HK-2 (cell line): ENCODE measurements around the gene FMC1.

Experiments
- DNase-seq: peaks from one replicate; pipeline ENCODE4 v3.0.0-alpha.2; 2018; ENCODE audit not compliant: unreplicated experiment

The FMC1 gene

GRCh38 chr7:139374246-139374645 is 33.1 kb downstream of the FMC1 start:
- DNase-seq = no peak

DNA sequence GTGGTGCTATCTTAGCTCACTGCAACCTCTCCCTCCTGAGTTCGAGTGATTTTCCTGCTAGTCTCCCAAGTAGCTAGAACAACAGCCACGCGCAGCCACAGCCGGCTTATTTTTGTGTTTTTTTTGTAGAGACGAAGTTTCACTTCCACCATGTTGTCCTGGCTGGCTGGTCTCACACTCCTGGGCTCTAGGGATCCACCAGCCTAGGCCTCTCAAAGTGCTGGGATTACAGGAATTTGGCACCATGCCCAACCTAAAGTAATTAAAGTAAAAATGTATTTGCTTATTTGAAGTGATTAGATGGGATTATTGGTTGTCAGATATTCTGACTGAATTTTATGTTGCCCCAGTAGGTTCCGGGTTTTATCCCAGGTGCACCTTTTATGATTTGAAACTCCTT is 41.3 kb downstream of the FMC1 start:
- no peak for DNase-seq

DNA sequence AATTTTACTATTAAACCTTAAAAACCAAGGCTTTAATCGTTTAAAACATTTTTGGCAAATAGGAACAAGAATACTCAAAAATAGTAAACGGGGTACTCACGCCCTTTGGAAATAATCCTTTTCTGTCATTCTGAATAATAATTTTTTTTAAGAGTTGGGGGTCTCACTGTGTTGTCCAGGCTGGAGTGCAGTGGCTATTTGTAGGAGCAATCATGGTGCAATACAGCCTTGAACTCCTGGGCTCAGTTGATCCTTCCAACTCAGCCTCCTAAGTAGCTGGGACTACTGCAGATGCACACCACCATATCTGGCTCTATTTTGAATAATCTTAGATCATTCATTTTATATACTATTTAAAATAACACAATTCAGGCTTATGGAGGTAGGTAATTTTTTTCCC is 43.5 kb downstream of the FMC1 start:
- no peak for DNase-seq

- no peak for DNase-seq
Measured at GRCh38 chr7:139387594-139387993, 46.5 kb downstream of the FMC1 start.

DNA sequence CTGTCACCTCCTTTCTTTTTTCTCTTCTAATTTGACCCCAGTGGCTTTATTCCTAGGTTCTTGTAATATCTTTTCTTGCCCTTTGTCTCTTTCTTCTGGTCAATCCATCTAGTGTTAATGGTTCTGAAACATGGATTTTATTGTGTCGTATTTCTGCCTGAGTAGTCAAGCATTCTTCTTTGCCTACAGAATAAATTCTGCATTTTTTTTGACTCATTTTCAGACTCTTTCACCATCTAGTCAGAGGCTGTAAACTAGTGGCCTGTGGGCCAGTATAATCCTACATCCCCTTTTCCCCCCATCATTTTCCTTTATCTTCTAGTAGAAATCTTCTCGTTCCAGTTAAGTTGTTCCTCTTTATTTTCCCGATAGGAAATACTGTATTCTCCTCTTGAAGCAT is 48.0 kb downstream of the FMC1 start:
- DNase-seq = no peak

GRCh38 chr7:139389774-139390173 is 48.6 kb downstream of the FMC1 start:
- DNase-seq = no peak

DNA sequence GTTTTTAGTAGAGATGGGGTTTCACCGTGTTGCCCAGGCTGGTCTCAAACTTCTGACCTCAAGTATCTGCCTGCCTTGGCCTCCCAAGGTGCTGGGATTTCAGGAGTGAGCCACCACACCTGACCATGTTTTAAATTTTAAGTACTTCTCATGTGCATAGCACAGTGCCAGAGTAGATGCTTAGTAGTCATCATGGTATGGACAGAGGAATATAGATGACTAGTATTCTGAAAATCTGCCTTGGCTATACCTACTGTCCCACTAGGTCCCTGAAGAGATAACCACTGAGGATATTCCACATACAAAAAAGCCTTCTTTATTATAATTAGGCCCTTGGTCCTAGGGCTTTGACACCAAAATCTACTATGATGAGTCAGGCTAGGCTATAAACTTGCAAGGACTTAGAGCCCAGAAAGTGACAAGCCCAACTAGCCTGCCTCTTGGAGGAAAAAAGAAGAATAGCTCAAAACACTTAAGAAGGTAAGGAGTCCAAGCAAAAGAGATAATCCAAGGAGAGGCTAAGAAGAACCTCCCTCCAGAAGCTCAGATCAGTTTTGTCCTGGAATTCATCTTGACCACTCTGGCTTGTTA is 52.6 kb downstream of the FMC1 start:
- DNase-seq = no peak

- no peak for DNase-seq
Measured at GRCh38 chr7:139394540-139394939, 53.4 kb downstream of the FMC1 start.
